ENCODE data around the gene COX4I2.

DNA sequence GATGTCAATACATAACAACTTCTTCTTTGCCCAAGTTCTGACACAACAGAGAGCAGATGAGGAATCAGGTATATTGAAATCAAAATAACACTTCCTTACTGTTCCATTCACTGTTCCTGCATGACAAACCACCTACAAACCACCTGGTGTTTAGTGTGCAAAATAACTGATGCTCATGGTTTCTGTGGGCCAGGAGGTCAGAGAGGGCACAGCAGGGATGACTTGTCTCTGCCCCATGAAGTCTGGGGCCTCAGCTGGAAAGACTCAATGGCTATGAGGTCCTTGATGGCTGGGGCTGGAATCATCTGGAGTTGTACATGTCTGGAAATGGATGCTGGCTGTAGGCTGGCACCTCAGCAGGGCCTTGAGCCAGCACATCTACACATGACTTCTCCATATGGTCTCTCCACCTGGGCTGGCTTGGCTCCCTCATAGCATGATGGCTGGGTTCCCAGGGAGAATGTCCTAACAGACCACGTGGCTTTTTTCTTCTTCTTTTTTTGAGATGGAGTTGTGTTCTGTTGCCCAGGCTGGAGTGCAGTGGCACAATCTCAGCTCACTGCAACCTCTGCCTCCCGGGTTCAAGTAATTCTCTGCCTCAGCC is 7.4 kb upstream of the COX4I2 start:
- TF ChIP-seq, protein P1, sequence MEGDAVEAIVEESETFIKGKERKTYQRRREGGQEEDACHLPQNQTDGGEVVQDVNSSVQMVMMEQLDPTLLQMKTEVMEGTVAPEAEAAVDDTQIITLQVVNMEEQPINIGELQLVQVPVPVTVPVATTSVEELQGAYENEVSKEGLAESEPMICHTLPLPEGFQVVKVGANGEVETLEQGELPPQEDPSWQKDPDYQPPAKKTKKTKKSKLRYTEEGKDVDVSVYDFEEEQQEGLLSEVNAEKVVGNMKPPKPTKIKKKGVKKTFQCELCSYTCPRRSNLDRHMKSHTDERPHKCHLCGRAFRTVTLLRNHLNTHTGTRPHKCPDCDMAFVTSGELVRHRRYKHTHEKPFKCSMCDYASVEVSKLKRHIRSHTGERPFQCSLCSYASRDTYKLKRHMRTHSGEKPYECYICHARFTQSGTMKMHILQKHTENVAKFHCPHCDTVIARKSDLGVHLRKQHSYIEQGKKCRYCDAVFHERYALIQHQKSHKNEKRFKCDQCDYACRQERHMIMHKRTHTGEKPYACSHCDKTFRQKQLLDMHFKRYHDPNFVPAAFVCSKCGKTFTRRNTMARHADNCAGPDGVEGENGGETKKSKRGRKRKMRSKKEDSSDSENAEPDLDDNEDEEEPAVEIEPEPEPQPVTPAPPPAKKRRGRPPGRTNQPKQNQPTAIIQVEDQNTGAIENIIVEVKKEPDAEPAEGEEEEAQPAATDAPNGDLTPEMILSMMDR (IDR thresholded peaks at IDR 0.05) = no peak
- TF ChIP-seq EP300 (IDR thresholded peaks at IDR 0.05) (no peak), POLR2A (IDR thresholded peaks at IDR 0.05) (no peak)
